ENCODE results near the gene RAE1.

Gene RAE1

DNA sequence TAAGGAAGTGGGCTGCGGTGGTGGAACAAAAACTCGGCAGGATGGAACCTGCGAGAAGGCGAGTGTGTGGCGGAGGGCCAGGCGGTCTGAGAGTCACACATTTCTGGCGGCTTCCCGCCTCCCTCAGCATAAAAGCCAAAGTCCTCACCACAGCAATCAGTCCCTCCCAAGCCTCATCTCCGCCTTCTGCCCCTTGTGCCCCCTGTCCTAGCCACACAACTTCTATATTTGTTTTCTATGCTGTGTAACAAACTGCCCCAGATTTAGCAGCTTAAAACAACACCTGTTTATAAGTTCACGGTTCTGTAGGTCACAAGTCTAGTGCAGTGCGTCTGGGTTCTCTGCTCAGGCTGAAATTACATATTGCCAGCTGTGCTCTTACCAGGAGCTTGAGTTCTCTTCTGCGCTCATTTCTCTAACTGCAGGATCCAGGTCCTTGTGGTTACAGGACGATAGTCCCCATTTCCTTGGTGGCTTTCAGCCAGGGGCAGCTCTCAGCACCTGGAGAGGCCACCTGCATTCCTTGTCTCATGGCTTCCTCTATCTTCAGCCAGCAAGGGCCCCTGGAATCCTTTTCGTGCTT lies 33.2 kb upstream of the RAE1 start:
- Histone ChIP-seq H2AFZ (ENCODE audit: low read length) (no peak overlapping the region), H3K9ac (ENCODE audit: low read depth, low read length, poor library complexity, severe bottlenecking) (no peak overlapping the region), H3K4me2 (ENCODE audit: low read depth, low read length, poor library complexity, severe bottlenecking) (no peak overlapping the region), H3K4me1 (ENCODE audit: insufficient read depth, low read length, poor library complexity, severe bottlenecking) (no peaks in the 10 kb centered on the region), H3K9me2 (replicated peaks; ENCODE audit: low read depth, low read length) (no peaks in the 10 kb centered on the region), H3K79me2 (ENCODE audit: insufficient read depth, low read length) (no peaks in the 10 kb centered on the region), H3K9me3 (ENCODE audit: insufficient read depth, low read depth, low read length) (no peaks in the 10 kb centered on the region), H3F3A (ENCODE audit: low read depth) (no peaks in the 10 kb centered on the region), H3K36me3 (ENCODE audit: insufficient read depth, low read length) (no peaks in the 10 kb centered on the region), H3K4me3 (ENCODE audit: low read length, poor library complexity, severe bottlenecking) (no peak overlapping the region), H4K20me1 (ENCODE audit: insufficient read depth, low read length, poor library complexity, severe bottlenecking) (no peaks in the 10 kb centered on the region), H3K27me3 (ENCODE audit: insufficient read depth, low read length, poor library complexity, severe bottlenecking) (no peaks in the 10 kb centered on the region)
- TF ChIP-seq EZH2phosphoT487 (IDR thresholded peaks at IDR 0.05; ENCODE audit: borderline replicate concordance), result no peak
- TF ChIP-seq, protein P1, sequence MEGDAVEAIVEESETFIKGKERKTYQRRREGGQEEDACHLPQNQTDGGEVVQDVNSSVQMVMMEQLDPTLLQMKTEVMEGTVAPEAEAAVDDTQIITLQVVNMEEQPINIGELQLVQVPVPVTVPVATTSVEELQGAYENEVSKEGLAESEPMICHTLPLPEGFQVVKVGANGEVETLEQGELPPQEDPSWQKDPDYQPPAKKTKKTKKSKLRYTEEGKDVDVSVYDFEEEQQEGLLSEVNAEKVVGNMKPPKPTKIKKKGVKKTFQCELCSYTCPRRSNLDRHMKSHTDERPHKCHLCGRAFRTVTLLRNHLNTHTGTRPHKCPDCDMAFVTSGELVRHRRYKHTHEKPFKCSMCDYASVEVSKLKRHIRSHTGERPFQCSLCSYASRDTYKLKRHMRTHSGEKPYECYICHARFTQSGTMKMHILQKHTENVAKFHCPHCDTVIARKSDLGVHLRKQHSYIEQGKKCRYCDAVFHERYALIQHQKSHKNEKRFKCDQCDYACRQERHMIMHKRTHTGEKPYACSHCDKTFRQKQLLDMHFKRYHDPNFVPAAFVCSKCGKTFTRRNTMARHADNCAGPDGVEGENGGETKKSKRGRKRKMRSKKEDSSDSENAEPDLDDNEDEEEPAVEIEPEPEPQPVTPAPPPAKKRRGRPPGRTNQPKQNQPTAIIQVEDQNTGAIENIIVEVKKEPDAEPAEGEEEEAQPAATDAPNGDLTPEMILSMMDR (conservative IDR thresholded peaks at IDR 0.05; ENCODE audit: low read length), result no peak

DNA sequence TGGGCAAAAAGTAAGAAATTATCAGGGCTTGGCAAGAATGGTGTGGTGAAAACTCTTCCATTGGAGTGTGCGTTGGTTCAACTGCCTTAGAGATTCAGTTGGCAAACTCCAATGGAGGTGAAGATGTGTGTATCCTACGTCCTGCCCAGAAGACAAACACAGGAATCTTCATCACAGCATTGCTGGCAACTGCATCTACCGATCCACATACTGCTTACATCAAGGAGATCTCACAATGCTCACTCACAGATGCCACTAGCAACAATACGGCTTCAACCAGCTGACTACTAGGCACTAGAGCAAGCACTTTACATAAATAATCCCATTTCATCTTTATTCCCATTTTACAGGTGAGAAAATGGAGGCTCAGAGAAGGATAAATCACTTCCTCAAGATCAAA lies 31.5 kb upstream of the RAE1 start:
- no peaks in the 10 kb centered on the region for H3K36me3 ChIP-seq (ENCODE audit: insufficient read depth, low read length)
- no peak overlapping the region for H3K4me2 ChIP-seq (ENCODE audit: low read depth, low read length, poor library complexity, severe bottlenecking)
- H3K9me3 ChIP-seq (ENCODE audit: insufficient read depth, low read depth, low read length), result no peaks in the 10 kb centered on the region
- H3F3A ChIP-seq (ENCODE audit: low read depth), result no peaks in the 10 kb centered on the region
- H3K9me2 ChIP-seq (replicated peaks; ENCODE audit: low read depth, low read length), result no peaks in the 10 kb centered on the region
- H3K4me1 ChIP-seq (ENCODE audit: insufficient read depth, low read length, poor library complexity, severe bottlenecking), result no peaks in the 10 kb centered on the region
- H3K79me2 ChIP-seq (ENCODE audit: insufficient read depth, low read length), result no peaks in the 10 kb centered on the region
- H3K9ac ChIP-seq (ENCODE audit: low read depth, low read length, poor library complexity, severe bottlenecking), result no peak overlapping the region
- no peaks in the 10 kb centered on the region for H3K27me3 ChIP-seq (ENCODE audit: insufficient read depth, low read length, poor library complexity, severe bottlenecking)
- no peak overlapping the region for H2AFZ ChIP-seq (ENCODE audit: low read length)
- H3K4me3 ChIP-seq (ENCODE audit: low read length, poor library complexity, severe bottlenecking), result no peak overlapping the region
- H4K20me1 ChIP-seq (ENCODE audit: insufficient read depth, low read length, poor library complexity, severe bottlenecking), result no peaks in the 10 kb centered on the region
- TF ChIP-seq EZH2phosphoT487 (IDR thresholded peaks at IDR 0.05; ENCODE audit: borderline replicate concordance), result no peak
- TF ChIP-seq, protein P1 (conservative IDR thresholded peaks at IDR 0.05; ENCODE audit: low read length), result no peak

DNA sequence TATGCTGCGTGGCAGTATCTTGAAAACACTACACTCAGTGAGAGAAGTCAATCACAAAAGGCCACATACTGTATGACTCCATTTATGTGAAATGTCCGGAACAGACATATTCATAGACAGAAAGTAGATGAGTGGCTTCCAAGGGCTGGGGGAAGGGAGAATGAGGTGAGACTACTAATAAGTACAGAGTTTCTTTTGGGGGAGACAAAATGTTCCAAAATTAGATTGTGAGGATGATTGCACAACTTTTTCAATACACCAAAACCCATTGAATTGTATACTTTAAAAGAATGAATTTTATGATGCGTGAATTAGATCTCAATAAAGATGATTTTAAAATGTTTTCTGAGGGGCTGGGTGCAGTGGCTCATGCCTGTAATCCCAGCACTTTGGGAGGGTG lies 30.7 kb upstream of the RAE1 start:
- Histone ChIP-seq H3K9ac (ENCODE audit: low read depth, low read length, poor library complexity, severe bottlenecking) (no peak overlapping the region), H4K20me1 (ENCODE audit: insufficient read depth, low read length, poor library complexity, severe bottlenecking) (no peaks in the 10 kb centered on the region), H3F3A (ENCODE audit: low read depth) (no peaks in the 10 kb centered on the region), H3K4me1 (ENCODE audit: insufficient read depth, low read length, poor library complexity, severe bottlenecking) (no peaks in the 10 kb centered on the region), H3K36me3 (ENCODE audit: insufficient read depth, low read length) (no peaks in the 10 kb centered on the region), H3K79me2 (ENCODE audit: insufficient read depth, low read length) (no peaks in the 10 kb centered on the region), H3K4me2 (ENCODE audit: low read depth, low read length, poor library complexity, severe bottlenecking) (no peak overlapping the region), H3K4me3 (ENCODE audit: low read length, poor library complexity, severe bottlenecking) (no peak overlapping the region), H2AFZ (ENCODE audit: low read length) (no peak overlapping the region), H3K9me3 (ENCODE audit: insufficient read depth, low read depth, low read length) (no peaks in the 10 kb centered on the region), H3K27me3 (ENCODE audit: insufficient read depth, low read length, poor library complexity, severe bottlenecking) (no peaks in the 10 kb centered on the region), H3K9me2 (replicated peaks; ENCODE audit: low read depth, low read length) (no peaks in the 10 kb centered on the region)
- TF ChIP-seq EZH2phosphoT487 (IDR thresholded peaks at IDR 0.05; ENCODE audit: borderline replicate concordance), result no peak
- TF ChIP-seq, protein P1 (conservative IDR thresholded peaks at IDR 0.05; ENCODE audit: low read length), result no peak
